ENCODE data around the gene SPTLC3.
"Not testable (repeated sequence)": the region's sequence is repeated elsewhere in the genome, so short reads cannot be mapped to it uniquely, and the experiment has no call there.

The SPTLC3 gene
- total RNA-seq: 0 to 0.13 reads per million in 2 donors

- DNase-seq: no peak
These were observed at the start of gene SPTLC3 for GRCh38 chr20:13008761-13009681. Gene SPTLC3, plus strand, starts transcription at chr20:13008972. Its CDS starts 296 bp downstream, at chr20:13009268.

- DNase-seq: no peak
These were observed 47.0 kb upstream of the SPTLC3 start for GRCh38 chr20:12961725-12962124.

- DNase-seq: no peak
These were observed 45.9 kb upstream of the SPTLC3 start for GRCh38 chr20:12962895-12963294.

GRCh38 chr20:12963416-12963815 is 45.4 kb upstream of the SPTLC3 start:
- no peak for DNase-seq

GRCh38 chr20:12965212-12965869 is 43.4 kb upstream of the SPTLC3 start:
- DNase-seq: no peak

GRCh38 chr20:12965870-12966251 is 42.9 kb upstream of the SPTLC3 start:
- DNase-seq: peak in 1 of 5 experiments; percentile 39

GRCh38 chr20:12966468-12967085 is 42.2 kb upstream of the SPTLC3 start:
- DNase-seq: peak in 1 of 5 experiments; percentile 8

GRCh38 chr20:12967932-12968331 is 40.8 kb upstream of the SPTLC3 start:
- no peak for DNase-seq

GRCh38 chr20:12968472-12968871 is 40.3 kb upstream of the SPTLC3 start:
- no peak for DNase-seq

- no peak for DNase-seq
These were observed 39.6 kb upstream of the SPTLC3 start for GRCh38 chr20:12969071-12969669.

GRCh38 chr20:12970372-12970821 is 38.4 kb upstream of the SPTLC3 start:
- DNase-seq: no peak

GRCh38 chr20:12975833-12976608 is 32.8 kb upstream of the SPTLC3 start:
- no peak for DNase-seq

GRCh38 chr20:12976720-12977309 is 32.0 kb upstream of the SPTLC3 start:
- no peak for DNase-seq

GRCh38 chr20:12977328-12978125 is 31.2 kb upstream of the SPTLC3 start:
- DNase-seq: no peak

- no peak for DNase-seq
These were observed 30.7 kb upstream of the SPTLC3 start for GRCh38 chr20:12978126-12978394.

GRCh38 chr20:12978613-12979495 is 29.9 kb upstream of the SPTLC3 start:
- DNase-seq: no peak

- not testable (repeated sequence) for DNase-seq
These were observed 29.1 kb upstream of the SPTLC3 start for GRCh38 chr20:12979713-12980112.

GRCh38 chr20:12982098-12982497 is 26.7 kb upstream of the SPTLC3 start:
- no peak for DNase-seq

- no peak for DNase-seq
These were observed 24.6 kb upstream of the SPTLC3 start for GRCh38 chr20:12984069-12984765.

Data from T-helper 2 cell (primary cell).